GM21447 (cell line): ENCODE measurements around the gene DDC.

Experiments
- ATAC-seq: cut with Tn5 transposase; IDR thresholded peaks from one replicate; pipeline ENCODE4 v1.9.1; 2021; ENCODE audit not compliant: unreplicated experiment

Gene DDC

DNA sequence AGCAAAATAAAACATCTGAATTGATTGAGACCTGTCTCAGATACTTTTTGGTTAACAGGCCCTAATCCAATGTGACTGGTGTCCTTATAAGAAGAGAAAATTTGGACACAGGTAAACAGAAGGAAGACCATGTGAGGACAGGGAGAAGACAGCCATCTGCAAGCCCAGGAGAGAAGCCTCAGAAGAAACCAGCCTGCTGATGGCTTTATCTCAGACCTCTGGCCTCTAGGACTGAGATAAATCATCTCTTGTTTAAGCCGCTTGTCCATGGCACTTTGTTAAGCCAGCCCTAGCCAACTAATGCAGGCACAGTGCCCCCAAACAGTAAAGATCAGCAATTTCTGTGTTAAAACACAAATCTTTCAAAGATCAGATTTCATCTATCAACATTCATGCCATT lies 73.3 kb downstream of the DDC start:
- ATAC-seq = no peak

DNA sequence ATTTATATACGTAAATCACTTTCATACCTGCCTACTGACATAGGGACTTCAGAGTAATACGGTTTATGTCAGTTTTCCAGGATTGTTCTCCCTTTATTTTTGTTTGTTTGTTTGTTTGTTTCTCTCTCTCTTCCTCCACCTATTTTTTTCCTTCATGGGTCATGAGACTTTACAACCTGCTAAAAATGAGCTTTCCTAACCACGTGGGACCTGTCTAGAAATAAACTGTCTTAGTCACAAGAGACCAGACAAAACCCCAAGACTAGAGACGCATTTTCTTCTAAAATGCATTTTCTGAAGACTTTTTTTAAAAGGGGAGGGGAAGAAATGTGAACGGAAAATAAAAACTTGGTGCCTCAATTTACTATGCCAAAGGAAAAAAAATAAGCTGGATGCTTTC lies 74.0 kb downstream of the DDC start:
- no peak for ATAC-seq

DNA sequence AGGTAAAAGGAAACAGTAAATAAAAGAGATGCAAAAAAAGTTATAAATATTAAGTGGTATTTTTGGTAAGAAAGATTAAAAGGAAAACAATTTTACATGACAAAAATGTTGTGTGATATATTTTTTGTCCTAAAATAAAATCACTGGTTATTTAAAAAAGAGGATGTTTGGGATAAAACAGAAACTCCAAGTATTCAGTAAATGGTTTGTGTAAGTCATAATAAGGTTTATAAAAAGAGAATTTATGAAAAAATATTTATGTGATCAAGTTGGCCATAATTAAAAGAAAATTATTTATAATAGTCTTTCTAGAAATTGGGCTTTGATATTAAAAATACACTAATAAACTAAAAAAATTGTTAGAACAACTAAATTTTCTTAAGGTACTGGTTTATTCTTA lies 76.8 kb downstream of the DDC start:
- ATAC-seq = no peak

DNA sequence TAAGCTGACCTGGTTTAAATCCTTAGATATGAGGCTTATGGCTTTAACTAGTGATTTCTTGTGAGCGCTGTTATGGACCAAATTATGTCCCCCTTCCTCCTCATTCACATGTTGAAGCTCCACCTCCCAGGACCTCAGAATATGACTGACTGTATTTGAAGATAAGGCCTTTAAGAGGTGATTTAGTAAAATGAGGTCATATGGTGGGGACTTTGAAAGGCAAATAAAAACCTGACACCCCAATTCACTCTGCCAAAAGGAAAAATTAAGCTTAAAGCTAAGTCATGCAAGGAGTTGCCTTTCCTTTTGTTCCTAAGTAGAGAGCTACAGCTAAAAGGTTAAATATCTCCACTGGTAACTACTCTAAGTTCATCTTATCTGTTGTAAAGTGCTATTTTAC lies 78.7 kb downstream of the DDC start:
- no peak for ATAC-seq

DNA sequence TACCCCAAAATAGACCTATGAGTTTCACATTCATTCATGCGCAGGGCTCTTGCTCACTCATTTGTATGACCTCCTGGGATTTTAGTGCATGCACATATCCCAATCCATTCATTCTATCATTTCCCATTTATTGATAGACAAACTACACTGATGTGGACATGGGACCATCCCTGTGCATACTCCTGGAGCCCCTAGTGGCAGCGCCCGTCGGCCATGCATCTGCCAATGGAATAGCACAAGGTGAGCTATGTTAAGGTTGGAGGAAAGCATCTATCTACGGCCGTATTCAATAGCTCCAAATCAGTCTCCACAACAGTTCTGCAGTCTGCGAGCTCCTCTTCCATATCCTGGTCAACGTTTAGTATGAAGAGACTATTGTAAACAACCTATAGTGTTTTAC lies 83.3 kb downstream of the DDC start:
- no peak for ATAC-seq

DNA sequence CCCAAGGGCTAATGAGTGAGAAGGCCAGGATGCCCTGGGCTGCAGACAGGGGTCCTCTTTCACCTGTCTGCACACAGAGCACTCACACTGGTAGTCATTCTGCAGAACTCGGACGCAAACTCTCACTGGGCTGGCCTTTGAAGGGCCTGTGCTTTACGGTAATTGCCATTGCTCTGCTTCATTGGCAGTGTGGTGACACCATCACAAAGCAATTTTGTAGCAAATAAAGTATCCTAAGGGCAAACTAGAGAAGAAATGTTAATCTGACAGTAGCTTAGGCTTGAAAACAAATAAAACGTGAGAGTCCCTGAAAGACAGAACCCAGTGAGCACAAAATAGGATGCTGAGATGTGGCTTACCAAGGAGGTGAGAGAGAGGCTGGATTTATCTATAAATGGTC lies 84.4 kb downstream of the DDC start:
- no peak for ATAC-seq

DNA sequence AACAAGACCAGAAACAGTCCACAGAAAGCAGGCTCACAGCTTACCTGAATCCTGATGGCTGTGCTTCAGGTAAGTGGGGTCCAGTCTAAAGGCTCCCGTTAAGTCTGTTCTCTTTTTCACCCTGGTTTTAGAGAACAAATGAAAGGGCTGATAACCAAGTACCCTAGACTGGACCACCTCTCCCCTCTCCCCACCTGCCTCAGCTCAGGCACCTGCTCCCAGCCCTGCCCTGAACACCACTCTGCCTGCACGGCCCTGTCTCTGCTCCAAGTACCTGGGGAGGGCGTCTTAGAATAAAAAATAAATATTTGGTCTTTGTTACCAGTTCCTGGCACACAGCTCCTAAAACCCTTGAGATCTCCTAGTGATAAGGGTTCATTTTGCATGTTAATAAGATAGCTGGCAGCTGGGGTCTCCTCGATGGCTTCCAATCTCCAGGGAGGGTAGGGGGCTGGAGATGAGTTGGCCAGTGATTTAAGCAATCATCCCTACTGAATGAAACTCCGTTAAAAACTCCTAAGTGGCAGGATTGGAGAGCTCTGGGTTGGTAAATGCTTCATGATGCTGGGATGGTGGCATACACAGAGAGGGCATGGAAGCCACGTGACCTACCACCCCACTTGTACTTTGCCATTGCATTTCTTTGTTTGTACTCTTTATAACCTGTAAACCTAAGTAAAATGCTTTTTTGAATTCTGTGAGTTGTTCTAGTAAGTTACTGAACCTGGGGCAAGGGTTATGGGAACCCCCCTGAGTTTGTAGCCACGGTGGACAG lies 85.3 kb downstream of the DDC start:
- no peak for ATAC-seq

DNA sequence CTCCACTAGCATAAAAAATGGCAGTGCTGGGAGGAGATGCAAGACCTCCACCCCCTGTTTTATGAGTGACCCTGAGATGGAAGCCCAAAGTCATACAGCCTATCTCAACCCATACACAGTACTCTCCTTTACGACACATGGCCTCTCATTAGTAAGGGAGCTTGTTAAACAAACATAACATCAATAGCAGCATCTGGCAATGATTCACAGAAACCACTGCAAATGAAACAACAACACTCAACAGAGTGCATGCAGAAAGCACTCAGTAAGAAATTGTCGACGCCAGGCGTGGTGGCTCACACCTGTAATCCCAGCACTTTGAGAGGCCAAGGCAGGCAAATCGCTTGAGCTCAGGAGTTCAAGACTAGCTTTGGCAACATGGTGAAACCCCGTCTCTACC lies 87.6 kb downstream of the DDC start:
- ATAC-seq = no peak

DNA sequence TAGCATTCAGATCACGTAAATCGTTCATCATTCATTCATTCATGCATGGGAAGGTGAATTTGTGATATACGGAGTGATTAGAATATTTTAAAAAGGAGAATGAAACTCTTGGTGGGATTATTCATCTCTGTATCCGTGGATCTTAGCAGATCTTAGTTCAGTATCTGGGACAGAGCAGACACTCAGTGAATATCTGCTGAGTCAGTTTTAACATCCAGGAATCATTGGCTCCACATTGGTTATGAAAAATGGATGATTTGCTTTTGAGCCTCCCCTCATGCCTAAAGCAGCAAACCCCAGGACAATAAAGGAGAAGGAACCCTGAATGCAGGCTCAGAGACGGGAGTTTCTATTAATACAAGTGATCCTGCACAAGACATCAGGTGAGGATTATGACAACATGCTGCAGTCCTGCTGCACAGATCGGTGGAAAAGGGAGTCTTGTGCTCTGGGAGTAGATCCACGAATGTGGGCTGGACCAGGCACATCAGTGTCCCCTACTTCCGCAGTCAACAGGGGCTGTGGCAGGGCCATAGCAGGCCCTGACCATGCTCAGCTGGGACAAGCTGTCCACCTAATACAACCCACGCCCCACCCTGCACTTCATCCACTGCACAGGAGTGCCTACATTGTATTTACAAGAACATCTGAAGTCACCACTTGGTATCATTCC lies 88.1 kb downstream of the DDC start:
- no peak for ATAC-seq

DNA sequence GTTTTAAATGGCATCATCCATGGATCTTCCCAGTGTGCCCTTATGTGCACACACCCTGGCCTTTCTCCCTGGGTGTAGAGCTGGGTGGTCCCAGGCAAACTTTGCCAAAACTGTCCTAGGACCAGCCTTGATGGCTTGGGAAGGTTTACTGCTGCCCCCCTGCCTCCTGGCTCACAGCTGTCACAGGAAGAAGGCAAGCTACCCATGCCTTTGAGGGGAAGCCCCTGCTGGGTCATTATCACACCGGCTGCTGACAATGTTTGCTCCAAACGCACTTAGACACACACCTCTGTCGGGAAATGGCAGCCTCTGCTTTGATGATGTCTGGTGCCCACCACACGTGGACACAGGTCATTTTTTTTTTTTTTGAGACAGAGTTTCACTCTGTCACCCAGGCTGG lies 89.9 kb downstream of the DDC start:
- peak; percentile 73 for ATAC-seq

DNA sequence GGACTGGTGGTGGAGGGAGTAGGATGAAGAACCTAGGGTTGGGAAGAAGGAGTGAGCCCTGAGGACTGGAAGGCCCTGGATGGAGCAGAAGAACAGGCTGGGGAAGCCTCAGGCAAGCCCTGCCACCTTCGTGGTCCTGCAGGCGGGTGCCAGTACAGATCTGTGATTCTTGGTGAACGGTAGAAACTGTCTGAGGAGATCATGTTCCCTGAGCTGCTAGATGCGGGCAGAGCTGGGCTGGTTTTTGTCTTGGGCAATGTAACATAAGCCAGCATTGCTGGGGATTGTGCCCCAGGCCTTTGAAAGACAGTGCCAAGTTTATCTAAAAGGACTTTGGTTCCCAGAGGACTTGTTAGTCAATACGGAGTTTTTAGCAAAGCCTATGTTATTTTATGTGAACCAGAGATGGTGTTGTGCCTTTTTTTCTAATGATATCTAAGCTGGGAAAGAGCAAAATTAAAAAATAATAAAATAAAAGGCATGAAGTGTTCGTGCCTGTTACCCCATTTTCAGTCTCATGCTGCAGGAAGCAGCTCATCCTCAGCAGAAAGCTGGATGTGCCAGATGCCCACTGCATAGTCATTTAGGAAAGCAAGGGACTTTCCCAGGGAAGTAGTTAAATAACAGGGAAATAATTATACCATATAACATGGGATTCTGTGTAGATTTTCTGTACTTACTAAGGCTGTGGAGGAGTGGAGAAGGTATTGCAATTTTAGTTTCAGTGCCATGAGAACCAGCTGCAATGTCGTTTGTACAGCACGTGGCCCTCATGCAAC lies 90.6 kb downstream of the DDC start:
- ATAC-seq = no peak

DNA sequence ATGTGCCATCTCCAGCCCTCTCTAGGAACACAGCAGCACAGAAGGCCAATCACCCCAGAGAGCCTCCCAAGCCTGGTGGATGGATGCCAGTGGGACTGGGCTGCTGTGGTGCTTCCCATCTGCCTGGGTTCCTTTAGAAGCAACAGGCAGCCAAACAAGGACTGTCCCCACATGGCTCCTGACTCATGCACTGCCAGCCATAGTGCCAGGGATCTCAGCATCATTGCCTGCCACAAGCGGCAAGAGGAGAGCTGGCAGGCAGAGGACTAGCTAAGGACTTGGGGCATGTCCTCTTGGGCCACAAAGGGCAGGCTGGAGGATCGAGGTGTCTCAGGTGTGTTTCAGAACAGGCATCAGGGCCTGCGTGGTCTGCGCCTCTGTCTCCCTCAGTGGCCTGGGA lies 91.7 kb downstream of the DDC start:
- ATAC-seq = no peak

DNA sequence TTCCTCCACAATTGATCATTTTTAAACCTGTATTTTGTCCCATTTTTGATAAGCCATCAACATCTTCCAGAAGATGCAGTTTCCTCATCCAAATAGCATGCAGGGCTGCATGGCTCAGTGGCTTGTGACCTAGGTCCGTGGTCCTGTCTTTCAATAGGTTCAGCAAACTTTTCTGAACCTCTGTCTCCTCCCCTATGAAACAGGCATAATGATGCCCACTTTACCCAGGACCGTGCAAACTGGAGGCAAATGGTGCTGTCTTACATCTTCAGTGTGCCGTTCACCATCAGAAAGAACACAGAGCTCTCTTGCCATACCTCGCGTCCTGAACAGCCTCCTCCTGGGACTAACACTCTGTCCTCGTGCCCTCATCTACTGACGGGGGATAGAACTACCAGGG lies 92.8 kb downstream of the DDC start:
- no peak for ATAC-seq

DNA sequence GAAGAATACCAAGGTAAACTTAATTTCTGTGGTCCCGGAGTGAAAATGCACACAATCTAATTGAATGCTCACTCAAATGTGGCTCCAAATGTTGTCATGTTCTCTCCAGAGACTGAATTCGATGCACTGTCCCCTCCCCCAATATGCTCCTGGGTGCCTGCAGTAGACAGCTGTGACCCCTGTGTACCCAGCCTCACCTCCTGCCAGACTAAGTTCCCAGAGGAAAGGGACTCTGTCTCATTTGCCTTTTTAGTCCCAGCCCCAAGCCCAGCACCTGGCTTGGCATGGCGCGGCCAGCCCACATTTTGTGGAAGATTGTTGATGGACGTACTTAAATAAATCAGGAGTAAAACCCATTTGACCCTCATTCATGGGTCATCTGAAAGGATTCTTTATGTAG lies 93.2 kb downstream of the DDC start:
- no peak for ATAC-seq

DNA sequence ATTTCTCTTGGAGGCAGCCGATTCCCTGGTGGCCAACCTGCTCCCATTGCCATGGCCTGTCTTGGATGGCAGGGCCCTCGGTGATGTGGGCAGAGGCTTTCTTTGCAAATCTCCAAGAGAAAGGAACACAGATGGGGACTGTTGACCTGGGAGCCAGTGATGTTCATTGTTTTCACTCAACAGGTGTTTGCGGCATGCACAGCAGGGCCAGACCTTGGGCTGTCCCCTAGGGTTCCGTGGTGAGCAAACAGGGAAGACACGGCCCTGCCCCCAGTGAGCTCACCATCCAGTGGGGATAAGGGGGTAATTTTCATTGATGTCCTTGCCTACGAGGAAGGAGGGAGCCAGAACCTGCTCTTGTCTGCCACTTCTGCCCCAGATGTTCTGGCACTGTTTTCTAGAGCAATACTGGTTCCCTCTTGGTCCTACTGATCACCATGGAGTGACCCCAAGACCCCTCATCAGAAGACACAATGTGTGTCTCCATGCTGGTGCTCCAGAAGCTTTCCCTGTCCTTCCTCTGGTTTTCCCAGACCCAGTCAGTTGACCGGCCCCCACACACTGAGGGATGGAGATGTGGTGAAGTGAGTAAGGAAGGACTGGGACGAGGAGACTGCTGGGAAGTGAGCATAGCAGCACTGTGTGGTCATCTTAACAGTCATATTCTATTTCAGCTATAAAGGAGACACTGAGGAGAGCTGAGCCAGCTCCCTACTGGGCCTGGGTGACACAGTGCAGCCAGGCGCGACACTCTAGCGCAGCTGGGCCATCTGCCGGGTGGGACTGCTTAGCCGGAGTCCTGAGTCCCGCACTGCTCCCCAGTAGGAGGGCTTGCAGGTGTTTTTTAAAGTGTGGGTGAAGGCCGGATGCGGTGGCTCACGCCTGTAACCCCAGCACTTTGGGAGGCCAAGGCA lies 94.7 kb downstream of the DDC start:
- no peak for ATAC-seq

DNA sequence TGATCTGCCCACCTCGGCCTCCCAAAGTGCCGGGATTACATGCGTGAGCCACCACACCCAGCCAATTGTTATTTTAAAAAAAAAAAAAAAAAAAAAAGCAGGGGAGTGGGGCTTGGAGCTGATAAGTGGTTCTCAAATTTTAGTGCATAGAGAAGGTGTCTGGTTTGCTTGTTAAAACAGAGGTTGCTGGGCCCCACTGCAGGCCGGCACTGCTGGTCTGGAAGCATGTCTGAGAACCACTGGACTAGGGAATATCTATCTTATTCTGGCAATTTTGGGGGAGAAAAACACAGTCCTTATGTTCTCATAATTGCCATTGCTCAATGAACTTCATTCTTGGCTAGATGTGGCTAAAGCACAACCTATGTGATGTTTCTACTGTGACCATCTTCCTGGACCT lies 96.0 kb downstream of the DDC start:
- ATAC-seq = no peak

DNA sequence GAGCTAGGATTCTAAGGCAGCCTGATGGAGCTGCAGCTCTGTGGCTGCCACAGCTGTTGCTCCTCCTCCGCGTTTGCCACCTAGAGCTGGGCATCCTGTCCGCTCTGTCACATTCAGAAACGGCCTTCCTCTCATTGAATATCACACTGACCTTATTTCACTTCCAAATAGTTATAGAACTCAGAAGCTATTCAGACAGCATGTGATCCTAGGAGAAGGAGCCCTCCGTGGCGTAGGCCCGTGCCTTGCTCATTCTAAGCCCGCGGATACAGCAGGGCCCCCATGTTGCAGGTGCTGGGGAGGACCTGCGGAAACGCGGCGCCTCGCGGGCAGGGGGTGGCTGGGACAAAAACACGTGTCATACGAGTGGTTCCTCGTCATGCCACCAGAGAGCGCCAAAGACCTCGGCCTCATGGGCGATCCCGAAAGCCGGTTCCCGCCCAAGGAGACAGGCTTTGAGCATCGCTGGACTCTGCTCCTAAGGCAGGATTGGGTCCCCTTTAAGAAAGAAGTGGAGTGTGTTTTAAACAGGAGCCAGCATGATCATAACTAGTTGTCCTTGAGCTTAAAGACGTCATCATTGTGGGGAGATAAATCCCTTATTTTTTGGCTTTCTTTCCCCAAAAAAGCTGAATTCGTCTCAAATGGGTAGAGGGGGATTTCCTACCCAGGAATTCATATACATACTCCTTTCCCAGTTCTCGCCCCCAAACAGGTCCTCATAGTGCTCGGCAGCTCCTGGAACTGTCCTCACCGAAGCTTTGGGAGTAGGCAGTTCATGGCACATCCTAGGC lies 97.2 kb downstream of the DDC start:
- ATAC-seq = peak; percentile 79

DNA sequence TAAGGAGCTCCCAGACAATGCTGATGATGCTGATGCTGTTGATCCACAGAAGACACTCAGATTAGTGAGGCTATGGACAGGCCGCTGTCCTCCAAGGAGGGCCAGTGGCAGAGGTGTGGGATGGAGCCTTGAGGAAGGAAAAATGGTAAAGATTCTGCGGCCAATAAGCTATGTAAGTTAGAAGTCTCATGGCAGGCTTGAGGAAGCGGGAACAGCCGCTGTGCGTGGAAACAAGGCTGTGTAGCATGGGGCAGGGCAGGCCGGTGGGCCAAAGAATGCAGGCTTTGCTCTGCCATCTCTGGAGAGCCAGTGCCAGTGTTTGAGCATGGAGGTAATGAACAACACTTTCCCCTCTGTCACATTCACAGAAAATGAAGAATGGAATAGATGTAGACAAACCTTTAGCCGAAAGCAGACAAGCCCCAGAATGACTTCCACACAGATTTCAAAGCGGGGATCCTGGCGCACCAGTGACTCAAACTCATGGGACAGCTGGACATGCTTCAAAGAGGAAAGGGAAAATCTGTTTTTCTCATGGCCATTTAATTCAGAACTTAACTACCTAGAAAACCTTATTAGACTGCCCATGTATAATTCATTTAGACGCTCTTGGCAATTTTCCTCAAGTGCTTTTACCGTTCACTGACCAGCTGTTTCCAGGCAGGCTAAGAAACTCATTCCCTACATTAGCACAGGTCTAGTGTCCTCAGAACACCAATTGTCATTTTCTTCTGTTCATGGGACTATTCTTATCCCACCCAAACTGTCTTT lies 98.2 kb downstream of the DDC start:
- no peak for ATAC-seq

DNA sequence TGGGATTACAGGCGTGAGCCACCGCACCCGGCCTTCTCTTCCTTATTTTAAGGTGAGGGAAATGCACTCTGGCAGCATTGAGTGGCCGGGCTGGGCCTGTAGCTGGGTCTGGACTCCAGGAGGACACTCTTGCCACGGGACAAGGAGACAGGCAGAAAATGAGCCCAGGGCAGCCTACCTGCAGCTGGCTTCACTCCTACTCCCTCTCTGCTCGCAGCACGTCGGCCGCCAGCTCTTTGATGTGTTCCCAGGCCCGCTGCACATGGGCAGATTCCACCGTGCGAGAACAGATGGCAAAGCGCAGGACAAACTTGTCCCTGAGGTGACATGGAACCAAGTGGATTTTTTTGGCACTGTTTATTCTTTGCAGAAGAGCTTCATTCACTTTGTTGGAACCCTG lies 102.2 kb downstream of the DDC start:
- no peak for ATAC-seq

DNA sequence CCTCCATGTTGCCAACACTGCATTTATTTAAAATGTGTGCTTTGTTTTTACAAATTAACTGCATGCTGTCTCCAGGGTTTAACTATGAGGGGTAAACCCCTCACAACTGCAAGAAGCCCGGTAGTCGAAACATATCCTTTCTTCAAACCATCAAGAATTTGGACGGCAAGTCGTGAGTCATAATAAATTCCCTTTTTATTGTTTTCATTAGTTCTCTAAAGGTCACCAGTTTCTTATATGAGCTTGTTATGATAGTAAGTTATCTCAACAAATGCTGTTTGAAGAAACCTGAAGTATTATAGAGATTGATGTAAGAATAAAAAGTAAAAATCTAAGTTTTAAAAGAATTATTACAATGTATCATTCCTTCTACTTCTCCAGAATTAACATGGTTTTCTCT lies 102.8 kb downstream of the DDC start:
- no peak for ATAC-seq
